NCI-H1436 treated with DMSO at 0.1 percent for 48 hours (cell line): ENCODE results near the gene LST1.

Experiments
- DNase-seq: peaks from one replicate; lab custom pipeline; 2025; lab: John Stamatoyannopoulos, UW

The LST1 gene

DNA sequence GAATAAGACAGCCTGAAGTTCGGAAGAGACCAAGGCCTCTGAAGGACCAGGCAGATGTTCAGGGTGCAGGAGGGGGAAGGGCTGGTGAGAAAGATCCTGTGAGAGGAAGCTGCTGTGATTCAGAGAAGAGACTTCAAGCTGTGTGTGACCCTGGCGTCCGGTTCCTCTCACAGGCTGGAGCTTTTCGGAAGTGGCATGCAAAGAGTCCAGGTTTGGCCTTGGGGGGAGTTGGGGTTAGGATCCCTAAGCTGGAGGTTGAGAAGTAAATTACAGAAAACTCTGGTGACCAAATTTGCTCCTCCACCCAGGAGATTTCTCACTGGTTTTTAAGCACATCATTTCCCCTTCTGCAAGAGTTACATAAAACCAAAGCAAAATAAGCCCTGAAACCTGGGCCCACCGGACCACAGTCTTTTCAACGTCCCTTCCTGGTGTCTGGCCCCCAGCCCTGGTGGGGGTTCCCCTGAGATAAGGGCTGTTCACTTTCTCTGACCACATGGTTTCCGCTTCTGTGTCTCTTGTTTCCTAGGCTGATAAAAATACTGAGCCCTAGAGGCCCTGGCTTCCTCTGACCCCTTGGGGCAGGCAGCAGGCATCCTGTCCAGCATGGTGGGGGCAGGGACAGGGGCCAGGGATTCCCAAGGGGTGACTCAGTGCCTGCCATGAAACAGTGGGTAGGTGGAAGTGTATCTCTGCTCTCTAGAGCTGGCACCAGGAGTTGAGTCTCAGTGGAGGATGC, 25.9 kb upstream of the LST1 start:
- DNase-seq = no peak

DNA sequence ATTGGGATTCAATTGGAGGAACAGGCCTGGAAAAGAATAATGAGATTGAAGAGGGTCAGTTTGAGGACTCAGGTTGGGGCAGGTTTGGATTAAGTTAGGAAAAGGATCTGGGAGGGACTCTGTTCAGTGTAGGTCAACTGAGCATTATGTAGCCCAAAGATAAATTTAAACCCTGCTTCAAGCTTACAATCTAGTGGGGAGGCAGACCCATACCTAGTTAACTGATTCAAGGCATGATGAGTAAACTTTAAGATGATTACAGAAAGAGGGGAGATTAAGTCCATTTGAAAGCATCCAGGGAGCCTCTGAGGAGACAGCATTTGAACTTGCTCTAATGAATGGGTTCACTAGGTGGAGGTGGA, 25.4 kb upstream of the LST1 start:
- no peak for DNase-seq

DNA sequence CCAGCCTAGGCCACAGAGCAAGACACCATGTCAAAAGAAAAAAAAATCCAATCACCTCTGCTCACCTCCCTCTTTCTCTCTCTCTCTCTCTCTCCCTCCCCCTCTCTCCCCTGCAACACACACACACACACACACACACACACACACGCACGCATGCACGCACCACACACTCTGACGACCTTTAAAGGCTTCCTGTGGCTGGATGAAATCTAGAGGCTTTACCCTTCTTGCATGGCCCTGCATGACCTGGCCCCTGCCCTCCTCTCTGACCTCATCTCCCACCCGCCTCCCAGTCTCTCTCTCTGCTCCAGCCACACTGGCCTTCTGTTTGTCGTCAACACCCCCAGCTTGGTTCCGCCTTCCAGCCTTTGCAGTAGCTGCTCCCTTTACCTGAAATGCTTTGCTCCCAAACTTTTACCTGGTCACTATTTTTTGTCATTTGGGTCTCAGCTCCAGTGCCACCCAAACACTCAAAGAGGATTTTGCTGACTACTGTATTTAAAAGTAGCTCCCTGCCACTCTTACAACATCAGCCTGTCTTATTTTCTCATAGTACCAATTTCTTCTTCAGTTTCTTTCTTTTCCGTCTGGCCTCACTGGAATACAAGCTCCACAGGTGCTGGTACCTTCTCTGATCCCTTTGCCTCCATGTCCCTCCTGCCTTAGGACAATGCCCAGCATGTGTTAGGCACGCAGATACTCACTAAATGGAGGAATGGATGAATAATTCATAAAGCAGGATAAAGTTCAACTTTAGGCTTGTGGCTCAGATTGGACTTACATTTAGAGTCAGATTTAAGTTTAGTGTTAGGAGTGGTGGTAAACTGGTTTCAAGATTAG, 18.3 kb upstream of the LST1 start:
- no peak for DNase-seq

DNA sequence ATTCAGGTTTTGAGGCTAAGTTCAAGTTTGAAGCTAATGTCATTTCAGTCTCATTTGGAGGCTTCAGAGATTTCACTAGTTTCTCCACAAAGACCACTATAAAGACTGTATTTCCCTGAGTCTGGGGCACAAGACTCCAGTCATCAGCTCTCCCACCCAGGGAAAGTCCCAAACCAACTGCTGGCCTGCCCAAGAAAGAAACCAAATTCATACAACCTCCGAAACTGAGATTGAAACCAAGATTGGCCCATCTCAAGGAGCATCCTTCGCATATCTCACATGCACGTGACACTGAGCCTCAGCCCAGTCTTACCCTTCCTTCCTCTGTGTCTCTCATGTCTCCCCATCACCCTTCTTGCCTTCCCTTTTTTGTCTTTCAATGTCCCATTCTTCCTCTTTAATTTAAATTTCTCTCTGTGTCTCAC, 17.5 kb upstream of the LST1 start:
- DNase-seq = no peak

DNA sequence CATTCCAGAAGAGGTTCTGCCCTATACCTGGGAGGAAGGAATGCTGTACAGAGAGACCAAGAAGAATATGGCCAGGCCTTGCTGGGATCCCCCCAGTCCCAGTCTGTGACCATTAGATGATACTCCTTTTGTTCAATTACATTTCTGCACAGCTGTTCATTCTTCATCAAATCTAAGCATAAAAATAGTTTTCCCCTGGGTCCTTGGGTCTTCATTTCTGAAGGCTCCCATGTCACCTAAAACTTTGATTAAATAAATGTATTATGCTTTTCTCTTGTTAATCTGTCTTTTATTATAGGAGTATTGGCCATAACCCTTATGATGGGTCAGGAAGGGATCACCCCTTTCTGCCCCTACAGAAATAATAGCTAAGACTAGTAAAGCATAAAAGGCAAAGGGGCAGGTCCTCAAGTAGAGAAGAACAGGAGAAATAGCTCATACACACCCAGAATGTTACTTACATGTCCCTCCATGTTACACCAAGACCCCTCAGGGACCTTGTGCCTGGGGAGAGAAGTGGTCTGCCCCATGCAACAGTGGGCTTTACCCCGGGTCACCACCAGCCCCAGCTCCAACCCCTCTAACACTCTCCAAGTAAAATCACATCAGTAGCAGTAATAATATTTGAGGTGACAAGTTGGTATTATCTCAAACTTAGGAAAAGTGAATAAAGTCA, 16.1 kb upstream of the LST1 start:
- no peak for DNase-seq

DNA sequence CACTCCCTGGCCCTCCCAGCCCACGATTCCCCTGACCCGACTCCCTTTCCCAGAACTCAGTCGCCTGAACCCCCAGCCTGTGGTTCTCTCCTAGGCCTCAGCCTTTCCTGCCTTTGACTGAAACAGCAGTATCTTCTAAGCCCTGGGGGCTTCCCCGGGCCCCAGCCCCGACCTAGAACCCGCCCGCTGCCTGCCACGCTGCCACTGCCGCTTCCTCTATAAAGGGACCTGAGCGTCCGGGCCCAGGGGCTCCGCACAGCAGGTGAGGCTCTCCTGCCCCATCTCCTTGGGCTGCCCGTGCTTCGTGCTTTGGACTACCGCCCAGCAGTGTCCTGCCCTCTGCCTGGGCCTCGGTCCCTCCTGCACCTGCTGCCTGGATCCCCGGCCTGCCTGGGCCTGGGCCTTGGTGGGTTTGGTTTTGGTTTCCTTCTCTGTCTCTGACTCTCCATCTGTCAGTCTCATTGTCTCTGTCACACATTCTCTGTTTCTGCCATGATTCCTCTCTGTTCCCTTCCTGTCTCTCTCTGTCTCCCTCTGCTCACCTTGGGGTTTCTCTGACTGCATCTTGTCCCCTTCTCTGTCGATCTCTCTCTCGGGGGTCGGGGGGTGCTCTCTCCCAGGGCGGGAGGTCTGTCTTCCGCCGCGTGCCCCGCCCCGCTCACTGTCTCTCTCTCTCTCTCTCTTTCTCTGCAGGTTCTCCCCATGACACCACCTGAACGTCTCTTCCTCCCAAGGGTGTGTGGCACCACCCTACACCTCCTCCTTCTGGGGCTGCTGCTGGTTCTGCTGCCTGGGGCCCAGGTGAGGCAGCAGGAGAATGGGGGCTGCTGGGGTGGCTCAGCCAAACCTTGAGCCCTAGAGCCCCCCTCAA, 13.8 kb upstream of the LST1 start, which contains the start of gene LTA:
LTA (plus strand) TSS at position 249 of the 871 bp plus-strand sequence; CDS start at position 703, 454 bp downstream.
- DNase-seq = no peak

DNA sequence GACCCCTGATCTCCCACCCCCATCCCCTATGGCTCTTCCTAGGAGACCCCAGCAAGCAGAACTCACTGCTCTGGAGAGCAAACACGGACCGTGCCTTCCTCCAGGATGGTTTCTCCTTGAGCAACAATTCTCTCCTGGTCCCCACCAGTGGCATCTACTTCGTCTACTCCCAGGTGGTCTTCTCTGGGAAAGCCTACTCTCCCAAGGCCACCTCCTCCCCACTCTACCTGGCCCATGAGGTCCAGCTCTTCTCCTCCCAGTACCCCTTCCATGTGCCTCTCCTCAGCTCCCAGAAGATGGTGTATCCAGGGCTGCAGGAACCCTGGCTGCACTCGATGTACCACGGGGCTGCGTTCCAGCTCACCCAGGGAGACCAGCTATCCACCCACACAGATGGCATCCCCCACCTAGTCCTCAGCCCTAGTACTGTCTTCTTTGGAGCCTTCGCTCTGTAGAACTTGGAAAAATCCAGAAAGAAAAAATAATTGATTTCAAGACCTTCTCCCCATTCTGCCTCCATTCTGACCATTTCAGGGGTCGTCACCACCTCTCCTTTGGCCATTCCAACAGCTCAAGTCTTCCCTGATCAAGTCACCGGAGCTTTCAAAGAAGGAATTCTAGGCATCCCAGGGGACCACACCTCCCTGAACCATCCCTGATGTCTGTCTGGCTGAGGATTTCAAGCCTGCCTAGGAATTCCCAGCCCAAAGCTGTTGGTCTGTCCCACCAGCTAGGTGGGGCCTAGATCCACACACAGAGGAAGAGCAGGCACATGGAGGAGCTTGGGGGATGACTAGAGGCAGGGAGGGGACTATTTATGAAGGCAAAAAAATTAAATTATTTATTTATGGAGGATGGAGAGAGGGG, 12.6 kb upstream of the LST1 start:
- no peak for DNase-seq

DNA sequence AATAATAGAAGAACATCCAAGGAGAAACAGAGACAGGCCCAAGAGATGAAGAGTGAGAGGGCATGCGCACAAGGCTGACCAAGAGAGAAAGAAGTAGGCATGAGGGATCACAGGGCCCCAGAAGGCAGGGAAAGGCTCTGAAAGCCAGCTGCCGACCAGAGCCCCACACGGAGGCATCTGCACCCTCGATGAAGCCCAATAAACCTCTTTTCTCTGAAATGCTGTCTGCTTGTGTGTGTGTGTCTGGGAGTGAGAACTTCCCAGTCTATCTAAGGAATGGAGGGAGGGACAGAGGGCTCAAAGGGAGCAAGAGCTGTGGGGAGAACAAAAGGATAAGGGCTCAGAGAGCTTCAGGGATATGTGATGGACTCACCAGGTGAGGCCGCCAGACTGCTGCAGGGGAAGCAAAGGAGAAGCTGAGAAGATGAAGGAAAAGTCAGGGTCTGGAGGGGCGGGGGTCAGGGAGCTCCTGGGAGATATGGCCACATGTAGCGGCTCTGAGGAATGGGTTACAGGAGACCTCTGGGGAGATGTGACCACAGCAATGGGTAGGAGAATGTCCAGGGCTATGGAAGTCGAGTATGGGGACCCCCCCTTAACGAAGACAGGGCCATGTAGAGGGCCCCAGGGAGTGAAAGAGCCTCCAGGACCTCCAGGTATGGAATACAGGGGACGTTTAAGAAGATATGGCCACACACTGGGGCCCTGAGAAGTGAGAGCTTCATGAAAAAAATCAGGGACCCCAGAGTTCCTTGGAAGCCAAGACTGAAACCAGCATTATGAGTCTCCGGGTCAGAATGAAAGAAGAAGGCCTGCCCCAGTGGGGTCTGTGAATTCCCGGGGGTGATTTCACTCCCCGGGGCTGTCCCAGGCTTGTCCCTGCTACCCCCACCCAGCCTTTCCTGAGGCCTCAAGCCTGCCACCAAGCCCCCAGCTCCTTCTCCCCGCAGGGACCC, 11.7 kb upstream of the LST1 start:
- DNase-seq = no peak

DNA sequence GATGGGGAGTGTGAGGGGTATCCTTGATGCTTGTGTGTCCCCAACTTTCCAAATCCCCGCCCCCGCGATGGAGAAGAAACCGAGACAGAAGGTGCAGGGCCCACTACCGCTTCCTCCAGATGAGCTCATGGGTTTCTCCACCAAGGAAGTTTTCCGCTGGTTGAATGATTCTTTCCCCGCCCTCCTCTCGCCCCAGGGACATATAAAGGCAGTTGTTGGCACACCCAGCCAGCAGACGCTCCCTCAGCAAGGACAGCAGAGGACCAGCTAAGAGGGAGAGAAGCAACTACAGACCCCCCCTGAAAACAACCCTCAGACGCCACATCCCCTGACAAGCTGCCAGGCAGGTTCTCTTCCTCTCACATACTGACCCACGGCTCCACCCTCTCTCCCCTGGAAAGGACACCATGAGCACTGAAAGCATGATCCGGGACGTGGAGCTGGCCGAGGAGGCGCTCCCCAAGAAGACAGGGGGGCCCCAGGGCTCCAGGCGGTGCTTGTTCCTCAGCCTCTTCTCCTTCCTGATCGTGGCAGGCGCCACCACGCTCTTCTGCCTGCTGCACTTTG, 10.7 kb upstream of the LST1 start, which contains the start of gene TNF:
TNF (plus strand) TSS at position 231 of the 567 bp plus-strand sequence; CDS start at position 408, 177 bp downstream.
- DNase-seq = no peak

DNA sequence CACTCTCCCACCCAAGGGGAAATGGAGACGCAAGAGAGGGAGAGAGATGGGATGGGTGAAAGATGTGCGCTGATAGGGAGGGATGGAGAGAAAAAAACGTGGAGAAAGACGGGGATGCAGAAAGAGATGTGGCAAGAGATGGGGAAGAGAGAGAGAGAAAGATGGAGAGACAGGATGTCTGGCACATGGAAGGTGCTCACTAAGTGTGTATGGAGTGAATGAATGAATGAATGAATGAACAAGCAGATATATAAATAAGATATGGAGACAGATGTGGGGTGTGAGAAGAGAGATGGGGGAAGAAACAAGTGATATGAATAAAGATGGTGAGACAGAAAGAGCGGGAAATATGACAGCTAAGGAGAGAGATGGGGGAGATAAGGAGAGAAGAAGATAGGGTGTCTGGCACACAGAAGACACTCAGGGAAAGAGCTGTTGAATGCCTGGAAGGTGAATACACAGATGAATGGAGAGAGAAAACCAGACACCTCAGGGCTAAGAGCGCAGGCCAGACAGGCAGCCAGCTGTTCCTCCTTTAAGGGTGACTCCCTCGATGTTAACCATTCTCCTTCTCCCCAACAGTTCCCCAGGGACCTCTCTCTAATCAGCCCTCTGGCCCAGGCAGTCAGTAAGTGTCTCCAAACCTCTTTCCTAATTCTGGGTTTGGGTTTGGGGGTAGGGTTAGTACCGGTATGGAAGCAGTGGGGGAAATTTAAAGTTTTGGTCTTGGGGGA, 10.0 kb upstream of the LST1 start:
- no peak for DNase-seq

DNA sequence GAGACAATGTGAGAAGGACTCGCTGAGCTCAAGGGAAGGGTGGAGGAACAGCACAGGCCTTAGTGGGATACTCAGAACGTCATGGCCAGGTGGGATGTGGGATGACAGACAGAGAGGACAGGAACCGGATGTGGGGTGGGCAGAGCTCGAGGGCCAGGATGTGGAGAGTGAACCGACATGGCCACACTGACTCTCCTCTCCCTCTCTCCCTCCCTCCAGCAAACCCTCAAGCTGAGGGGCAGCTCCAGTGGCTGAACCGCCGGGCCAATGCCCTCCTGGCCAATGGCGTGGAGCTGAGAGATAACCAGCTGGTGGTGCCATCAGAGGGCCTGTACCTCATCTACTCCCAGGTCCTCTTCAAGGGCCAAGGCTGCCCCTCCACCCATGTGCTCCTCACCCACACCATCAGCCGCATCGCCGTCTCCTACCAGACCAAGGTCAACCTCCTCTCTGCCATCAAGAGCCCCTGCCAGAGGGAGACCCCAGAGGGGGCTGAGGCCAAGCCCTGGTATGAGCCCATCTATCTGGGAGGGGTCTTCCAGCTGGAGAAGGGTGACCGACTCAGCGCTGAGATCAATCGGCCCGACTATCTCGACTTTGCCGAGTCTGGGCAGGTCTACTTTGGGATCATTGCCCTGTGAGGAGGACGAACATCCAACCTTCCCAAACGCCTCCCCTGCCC, 9.0 kb upstream of the LST1 start:
- DNase-seq = no peak

DNA sequence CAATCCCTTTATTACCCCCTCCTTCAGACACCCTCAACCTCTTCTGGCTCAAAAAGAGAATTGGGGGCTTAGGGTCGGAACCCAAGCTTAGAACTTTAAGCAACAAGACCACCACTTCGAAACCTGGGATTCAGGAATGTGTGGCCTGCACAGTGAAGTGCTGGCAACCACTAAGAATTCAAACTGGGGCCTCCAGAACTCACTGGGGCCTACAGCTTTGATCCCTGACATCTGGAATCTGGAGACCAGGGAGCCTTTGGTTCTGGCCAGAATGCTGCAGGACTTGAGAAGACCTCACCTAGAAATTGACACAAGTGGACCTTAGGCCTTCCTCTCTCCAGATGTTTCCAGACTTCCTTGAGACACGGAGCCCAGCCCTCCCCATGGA, 8.5 kb upstream of the LST1 start:
- DNase-seq = no peak

DNA sequence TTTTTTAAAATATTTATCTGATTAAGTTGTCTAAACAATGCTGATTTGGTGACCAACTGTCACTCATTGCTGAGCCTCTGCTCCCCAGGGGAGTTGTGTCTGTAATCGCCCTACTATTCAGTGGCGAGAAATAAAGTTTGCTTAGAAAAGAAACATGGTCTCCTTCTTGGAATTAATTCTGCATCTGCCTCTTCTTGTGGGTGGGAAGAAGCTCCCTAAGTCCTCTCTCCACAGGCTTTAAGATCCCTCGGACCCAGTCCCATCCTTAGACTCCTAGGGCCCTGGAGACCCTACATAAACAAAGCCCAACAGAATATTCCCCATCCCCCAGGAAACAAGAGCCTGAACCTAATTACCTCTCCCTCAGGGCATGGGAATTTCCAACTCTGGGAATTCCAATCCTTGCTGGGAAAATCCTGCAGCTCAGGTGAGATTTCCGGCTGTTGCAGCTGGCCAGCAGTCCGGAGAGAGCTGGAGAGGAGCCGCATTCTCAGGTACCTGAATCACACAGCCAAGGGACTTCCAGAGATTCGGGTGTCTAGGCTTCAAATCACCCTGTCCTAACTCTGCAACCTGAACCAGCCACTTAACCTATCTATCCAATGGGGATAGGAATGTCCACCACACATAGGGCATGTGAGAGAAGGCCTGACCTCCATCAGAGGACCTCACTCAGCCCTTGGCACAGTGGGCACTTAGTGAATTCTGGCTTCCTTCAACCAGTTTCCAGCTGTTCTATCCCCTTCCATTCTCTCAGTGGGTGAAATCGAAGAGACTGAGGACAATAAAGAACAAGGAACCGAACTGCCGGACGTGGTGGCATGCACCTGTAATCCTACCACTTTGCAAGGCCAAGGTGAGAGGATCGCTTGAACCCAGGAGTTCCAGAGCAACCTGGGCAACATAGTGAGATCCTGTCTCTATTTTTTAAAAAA, 7.6 kb upstream of the LST1 start:
- no peak for DNase-seq

DNA sequence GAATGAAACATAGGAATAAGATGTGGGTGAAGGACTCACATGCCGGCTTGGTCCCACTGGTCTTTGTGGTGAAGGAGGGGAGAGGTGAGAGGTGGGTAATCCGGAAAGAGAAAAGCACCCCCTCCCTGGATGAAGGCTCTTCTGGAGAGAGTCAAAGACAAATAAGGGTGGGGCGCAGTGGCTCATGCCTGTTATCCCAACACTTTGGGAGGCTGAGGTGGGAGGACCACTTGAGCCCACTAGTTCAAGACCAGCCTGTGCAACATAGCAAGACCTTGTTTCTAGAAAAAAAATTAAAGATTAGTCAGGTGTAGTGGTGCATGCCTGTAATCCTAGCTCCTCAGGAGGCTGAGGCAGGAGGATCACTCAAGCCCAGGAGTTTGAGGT, 7.0 kb upstream of the LST1 start:
- DNase-seq = no peak

DNA sequence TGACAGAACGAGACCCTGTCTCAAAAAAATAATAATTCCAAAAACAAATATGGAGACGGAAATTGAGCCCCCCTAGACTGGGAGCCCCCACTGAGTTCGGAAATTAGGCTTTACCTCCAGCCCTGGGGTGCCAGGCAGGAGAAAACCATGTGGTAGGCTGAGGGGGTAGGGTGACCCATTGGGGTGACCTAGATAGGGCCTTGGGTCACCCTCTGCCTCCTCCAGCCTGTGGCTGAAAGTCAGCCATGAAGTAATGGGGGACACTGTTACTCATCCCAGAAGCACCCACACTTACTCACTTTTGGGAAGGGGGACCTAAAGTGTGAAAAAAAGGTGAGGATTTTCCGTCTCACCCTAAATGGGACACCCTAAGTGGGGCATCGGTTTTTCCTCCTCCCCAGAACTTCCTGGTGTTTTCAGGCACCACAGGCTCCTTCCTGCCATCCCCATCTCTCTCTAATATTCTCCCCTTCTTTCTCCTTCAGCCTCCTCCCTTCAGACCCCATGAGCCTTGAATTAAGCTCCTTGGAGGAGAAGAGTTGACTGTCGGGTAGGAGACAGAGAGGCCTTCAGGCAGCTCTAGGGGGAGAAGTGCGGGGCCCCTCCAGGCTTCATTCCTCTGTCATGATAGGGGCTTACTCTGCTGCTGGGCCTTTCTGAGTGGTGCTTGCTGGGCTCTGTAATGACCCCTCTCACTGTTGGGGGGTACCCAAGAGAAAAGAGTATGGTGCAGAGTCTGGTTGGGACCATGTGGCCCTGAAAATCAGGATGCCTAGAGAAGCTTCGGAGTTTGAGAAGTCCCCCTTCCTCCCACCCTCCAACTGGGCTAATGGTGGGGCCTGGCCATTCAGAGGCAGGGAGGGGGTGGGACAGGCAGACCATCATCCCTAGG, 6.3 kb upstream of the LST1 start:
- no peak for DNase-seq

DNA sequence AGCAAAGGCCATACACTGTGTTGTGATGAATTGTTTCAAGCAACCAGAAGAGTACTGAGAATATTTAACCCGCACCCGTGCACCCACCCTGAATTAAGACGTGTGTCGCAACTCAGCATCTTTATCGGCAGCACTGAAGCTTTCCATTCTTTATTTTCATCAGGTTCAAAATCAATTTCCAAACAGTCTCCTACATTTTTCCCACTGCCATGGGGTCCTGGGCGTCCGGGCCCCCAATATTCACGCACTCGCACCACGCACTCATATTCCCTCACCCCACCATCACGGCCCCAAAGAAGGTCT, 5.7 kb upstream of the LST1 start:
- DNase-seq = no peak
